SIG-M5 (cell line): Measurements from ENCODE around the gene SLC16A1.
A peak's percentile ranks its signal among the peaks of the same experiment; 100 is the strongest.
"Not testable (repeated sequence)": the region's sequence is repeated elsewhere in the genome, so short reads cannot be mapped to it uniquely, and the experiment has no call there.

Experiments
- DNase-seq: peaks from one replicate; lab custom pipeline; 2025; lab: John Stamatoyannopoulos, UW

Gene SLC16A1, protein sequence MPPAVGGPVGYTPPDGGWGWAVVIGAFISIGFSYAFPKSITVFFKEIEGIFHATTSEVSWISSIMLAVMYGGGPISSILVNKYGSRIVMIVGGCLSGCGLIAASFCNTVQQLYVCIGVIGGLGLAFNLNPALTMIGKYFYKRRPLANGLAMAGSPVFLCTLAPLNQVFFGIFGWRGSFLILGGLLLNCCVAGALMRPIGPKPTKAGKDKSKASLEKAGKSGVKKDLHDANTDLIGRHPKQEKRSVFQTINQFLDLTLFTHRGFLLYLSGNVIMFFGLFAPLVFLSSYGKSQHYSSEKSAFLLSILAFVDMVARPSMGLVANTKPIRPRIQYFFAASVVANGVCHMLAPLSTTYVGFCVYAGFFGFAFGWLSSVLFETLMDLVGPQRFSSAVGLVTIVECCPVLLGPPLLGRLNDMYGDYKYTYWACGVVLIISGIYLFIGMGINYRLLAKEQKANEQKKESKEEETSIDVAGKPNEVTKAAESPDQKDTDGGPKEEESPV

DNA sequence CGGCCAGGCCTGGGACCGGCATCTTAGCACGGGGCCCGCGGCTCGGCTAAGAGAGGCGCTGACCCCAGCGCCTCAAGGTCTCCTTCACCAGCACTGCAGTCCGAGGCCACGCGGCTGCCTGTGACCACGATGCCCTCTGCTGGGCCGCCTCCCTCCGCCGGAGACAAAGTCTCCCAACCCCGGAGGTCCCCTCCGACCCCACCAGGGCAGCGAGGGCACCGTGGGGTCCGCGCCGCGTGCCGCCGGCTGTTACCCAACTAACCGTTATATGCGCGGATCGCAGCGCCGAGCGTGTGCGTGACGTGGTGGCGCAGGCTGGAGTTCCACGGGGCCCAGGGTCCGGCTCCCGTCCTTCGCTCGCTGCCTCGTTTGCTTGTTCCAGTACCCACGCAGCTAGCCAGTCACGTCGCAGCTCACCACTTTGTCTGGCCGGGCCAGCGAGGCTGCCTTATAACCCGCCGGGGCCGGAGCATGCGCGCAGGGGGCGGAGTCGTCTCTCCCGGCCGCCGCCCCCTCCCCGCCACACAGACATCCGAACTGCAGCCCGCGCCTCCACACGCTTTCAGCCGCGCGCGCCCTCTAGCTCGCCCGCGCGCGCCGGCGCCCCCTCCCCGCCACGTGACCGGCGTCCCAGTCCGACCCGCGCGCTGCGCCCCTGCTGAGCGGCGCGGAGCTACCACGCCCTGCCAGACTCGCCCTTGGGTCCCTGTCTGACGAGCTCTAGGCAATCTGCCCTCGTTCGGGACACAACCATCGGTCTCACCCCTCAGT is at the start of gene SLC16A1:
TSS of gene SLC16A1 (minus strand) at position 424 of the 771 bp plus-strand sequence. CDS start 26,888 bp downstream, outside the sequence.
- DNase-seq, result peak; percentile 23

DNA sequence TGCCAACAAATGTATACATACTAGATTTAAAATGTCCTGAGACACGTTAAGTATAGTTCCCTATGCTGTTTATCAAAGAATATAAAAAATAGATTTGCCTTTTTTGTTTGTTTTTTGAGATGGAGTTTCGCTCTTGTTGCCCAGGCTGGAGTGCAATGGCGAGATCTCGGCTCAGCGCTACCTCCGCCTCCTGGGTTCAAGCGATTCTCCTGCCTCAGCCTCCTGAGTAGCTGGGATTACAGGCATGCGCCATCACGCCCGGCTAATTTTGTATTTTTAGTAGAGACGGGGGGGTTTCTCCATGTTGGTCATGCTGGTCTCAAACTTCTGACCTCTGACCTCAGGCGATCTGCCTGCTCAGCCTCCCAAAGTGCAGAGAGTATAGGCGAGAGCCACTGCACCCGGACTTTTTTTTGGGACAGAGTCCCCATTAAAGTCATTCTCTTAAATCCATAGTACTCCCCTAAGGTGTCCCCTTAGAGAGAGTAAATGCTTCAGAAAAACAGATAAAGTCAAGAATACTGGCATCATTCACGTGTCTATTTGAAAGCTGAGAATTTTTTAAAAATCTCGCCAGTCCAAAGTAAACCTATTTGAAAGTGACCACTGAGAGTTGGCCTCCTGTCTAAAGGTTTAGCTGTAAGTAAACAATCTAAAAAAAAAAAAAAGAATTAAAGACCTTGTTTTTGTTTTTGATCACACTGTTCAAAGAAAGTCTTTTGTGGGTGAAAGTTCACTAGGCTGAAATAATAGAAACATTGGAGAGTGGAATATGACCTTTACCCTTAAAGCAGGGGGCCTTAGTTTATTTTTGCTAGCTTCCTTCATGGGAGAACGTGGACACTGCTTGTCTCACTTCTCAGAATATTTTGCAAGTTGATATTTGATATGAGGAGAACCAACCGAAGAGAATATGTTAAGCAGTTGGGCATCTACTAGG is 48.0 kb upstream of the SLC16A1 start:
- DNase-seq, result no peak

DNA sequence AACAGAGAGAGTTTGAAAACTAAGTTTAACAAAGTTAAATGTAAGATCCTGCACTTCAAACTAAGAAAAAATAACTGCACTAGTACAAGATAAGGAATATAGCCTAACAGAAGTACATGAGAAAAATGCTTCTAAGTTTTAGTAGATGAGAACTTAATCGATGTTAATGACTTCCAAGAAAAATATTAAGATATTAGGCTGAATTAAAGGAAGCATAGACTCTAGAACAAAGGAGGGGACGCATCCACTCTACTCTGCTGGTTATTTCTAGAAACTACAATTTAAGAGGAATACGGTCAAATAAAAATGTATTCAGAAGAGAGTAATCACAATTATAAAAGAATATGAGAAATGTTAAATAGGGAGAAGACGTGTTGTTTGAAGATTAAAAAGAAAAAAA is 46.3 kb upstream of the SLC16A1 start:
- DNase-seq, result no peak

DNA sequence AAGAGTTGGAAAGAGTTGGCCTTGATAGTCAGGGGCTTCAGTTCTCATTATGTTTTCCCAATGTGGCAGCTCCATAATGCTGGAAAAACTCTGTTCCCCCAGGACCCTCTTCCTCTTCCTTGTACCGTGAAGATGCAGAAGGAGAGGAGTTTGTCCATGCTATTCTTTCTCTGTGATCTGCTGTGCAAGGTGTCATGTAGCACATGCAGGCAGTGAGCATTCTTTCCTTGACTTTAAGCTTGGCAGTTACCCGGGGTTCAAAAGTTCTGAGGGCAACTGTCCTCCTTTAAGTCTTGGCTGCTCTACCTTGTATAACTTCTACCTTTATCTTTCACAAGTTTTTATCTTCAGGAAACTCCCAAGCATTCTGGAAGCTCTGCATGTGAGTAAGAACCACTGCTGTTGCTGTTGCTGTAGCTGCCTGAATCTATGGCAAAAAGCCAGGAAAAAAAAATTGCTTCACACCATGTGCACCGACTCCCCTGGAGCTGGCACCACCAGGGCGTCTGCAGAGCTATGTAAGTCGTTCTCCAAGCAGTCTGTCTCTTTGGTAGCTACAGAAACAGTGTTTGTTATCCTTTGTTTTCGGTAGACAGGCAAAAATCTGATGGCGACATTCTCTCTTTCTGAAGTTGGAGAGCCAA is 42.7 kb upstream of the SLC16A1 start:
- DNase-seq, result no peak

DNA sequence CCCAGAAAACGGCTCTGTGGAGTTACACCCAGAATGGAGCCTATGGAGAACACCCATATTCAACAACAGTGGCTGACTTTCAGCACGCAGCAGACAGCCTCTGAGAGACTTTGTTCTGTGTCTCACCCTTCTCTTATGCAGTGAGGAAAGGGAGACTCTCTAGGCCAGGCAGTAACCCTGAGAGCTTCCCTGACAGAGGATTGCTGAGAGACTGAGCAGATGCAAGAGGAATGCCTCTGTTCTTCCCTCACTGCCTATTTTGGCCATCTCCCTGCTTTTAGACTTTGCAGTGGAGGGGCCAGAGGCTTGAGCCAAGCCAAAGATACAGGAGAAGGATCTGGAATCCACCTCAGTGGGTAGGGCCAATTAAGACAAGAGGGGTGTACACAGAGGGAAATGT is 41.8 kb upstream of the SLC16A1 start:
- no peak for DNase-seq

DNA sequence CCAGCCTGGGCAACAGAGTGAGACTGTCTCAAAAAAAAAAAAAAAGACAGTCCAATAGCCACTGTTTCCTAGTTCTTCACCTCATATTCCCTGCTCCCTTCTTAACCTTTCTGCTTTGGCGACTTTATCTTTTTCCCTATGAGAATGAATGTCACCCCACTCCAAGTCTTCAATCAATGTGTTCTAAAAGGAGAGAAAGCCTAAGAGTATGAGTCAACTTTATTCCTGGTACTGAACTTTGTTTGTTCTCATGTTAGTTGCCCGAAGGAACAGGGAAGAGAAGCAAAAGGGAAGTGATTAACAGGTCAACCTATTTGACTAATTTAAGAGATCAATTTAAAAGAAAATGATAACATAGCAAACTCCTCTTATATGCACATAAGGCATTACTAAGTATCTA is 39.9 kb upstream of the SLC16A1 start:
- DNase-seq, result no peak

DNA sequence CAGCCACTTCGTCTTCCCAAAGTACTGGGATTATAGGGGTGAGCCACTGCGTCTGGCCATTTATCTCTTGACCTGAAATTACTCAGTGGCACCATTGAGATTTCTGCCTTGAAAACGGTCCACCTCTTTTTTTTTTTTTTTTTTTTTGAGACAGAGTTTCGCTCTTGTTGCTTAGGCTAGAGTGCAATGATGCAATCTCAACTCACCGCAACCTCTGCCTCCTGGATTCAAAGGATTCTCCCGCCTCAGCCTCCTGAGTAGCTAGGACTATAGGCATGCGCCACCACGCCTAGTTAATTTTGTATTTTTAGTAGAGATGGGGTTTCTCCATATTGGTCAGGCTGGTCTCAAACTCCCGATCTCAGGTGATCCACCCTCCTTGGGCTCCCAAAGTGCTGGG is 39.0 kb upstream of the SLC16A1 start:
- DNase-seq, result not testable (repeated sequence)

DNA sequence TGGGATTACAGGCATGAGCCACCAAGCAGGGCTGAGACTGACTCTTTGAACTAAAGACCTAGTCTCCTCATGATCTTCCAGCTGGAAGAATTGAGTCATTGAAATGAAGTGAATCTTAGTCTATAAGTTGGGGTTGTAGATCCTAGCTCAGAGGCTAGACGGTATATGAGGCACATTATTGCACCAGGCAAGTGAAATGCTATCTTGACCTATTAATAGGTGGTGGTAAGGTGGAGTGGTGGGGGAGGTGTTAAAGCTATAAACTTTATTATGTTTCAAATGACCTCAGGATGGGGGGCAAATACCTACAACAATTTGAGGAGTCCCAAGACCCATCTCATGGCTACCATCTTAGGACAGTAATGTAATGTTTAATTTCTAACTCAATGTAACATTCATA is 36.8 kb upstream of the SLC16A1 start:
- no peak for DNase-seq

DNA sequence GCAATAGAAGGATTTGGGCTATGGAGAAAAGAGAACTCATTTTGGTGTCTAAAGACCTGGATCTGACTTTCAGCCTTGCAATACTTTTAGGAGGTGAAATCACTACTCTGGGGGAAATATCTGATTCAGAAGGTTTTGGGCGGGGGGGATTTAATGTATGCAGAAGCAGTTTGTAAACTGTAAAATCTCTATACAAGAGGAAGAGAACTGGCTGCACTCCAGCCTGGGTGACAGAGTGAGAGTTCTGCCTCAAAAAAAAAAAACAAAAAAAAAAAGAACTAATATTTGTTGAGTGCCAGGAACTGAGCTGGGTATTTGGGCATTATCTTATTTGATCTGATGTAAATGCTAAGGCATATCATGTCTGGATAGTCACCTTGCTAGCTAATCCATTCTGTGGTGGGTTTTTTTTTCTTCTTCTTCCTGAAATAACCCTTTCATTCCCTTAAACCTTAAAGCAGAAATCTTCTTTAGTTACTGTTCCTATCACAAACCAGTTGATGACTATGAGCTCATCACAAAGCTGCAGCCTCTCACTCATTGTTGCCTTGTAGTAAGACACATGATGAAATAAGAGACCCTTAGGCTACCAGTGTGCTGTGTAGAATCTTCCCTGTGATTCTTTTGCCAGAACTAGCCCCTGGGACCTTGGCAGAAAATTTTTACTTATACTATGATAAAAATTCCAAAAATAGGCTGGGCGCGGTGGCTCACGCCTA is 35.6 kb upstream of the SLC16A1 start:
- no peak for DNase-seq

DNA sequence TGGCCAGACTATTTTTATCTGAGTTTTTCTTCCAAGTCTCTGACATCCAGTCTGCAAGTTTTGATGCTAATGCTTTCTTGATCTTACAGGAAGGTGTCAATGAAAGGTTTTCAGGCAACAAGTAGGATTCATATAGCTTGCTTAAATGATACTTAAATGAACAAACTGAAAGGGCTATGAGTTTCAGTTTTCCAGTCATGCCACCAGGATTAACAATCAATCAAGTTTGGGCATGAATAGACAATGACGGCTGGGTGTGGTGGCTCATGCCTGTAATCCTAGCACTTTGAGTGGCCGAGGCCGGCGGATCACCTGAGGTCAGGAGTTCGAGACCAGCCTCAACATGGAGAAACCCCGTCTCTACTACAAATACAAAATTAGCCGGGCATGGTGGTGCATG is 34.3 kb upstream of the SLC16A1 start:
- DNase-seq, result no peak

DNA sequence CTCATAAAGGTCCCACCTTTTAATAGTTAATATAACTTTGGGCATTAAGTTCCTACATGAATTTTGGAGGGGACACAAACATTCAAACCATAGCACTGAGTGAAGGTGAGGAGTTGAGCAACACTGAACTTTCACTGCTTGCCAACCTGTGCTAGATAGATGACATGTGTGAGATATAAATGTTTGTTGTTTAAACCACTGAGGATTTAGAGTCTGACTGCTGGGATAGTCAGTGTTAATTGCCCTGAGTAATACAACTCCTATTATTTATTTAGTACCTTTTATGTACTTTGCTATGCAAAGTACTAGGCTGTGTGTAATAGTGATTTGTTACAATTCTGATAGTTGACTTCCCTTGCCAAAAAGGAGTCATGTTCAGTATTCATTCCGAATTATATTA is 32.4 kb upstream of the SLC16A1 start:
- DNase-seq, result no peak

DNA sequence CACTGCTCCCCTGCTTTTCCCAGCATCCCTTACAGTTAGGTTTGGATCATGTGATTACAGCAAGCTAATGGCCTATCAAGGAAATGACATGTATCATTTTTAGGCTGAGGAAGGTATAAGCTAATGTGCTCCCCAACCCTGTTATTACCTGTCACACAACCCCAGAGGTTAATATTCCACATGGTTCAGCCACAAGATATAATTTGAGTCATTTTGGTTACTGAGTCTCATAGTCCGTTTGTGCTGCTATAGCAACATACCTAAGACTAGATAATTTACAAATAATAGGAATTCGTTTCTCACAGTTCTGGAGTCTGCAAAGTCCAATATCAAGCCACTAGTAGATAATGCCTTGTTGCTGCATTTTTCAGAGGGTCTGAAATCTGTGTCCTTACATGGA is 29.1 kb upstream of the SLC16A1 start:
- no peak for DNase-seq

DNA sequence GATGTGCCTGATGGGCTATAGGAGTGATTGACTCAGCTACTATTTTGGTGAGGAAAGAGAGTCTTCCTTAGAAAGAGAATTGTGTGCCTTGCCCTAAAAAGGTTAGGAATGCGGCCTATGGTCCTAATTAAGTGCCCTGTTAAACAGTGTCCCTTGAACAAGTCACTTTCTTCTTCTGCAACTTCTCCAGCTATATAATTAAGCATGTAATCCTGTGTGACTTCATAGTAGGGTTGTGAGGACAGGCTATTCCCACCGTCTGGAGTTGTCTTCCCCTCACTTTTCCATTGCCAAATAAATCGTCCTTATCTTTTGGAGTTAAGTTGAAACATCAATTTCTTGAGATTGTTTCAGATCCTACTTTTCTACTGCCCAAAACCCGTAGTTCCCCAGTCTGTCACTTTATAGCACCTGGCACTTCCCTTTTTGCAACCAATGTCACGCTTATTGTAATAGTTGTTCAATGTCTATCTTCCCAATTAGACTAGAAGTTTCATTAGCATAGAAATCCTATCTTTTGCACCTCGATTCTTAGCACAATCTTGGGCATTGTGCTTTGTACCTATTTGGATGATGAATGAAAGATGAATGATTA is 27.6 kb upstream of the SLC16A1 start:
- no peak for DNase-seq

DNA sequence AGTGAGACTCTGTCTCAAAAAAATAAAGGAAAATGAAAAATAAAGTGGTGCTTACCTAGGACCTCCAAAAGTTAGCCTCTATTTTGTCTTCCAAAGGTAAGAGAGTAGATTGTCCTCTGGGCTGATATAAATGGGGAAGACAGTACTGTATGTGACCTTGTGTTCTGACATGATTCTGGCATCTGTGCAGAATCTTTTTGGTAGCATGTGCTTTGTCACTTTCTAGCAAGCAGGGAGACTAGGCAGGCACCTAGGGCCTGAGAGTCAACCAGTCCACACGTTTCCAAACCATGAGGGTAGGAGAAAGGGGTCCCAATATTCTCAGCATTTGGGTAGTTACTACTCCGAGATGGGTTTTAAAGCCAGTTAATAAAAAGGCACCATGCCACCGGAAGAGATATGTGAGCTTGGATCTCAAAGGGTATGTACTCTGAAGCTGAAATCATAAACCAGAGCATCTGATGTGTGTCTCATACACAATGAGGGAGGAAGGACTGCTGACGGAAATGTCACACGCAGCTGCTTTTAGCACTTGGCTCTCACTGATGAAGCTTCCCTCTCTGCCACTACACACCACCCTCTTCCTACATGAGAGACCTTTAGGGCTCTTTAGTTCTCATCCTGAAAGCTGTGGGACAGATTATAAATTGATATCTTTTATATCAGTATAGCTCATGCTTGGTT is 27.0 kb upstream of the SLC16A1 start:
- no peak for DNase-seq

DNA sequence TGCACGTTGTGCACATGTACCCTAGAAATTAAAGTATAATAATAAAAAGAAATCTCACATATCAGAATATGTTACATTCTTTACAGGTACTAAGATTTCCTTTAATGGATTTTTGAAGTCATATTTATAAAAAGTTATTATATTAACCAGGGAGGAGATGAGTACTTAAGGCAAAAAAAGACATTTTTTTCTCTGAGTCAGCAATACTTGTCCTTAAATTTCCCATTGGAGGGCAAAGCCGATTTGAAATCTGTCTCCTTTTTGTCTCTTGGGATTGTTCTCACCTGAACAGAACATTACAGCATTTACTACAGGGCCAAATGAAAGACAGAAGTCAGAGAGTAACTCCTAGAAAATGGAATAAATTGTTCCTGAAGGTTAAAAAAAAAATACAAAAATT is 26.3 kb upstream of the SLC16A1 start:
- DNase-seq, result no peak

DNA sequence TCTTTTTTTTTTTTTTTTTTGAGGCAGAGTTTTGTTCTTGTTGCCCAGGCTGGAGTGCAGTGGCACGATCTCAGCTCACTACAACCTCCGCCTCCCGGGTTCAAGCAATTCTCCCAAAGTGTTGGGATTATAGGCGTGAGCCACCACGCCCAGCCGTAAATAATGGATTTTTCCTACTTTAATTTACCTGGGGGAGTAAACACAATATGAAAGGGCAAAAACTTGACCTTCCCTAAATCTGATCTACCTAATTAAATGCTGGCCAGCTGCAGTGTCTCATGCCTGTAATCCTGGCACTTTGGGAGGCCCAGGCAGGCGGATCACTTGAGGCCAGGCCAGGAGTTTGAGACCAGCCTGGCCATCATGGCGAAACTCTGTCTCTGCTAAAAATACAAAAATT is 25.8 kb upstream of the SLC16A1 start:
- DNase-seq, result not testable (repeated sequence)

DNA sequence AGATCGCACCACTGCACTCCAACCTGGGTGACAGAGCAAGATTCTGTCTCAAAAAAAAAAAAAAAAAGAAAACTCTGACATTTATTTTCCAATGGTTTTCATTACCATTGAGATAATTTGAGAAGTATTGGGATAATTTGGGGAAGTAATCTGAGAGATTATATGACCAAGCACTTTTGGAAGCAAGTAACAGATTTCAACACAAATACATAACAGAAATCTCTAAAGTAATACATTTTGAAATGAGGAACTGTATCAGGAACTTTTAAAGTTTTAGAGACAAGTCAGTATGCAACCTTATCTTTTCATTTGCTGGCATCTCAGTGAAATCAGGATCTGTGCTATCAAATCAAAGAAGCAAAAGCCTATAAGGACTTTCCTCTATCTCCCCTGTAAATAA is 25.4 kb upstream of the SLC16A1 start:
- DNase-seq, result no peak

DNA sequence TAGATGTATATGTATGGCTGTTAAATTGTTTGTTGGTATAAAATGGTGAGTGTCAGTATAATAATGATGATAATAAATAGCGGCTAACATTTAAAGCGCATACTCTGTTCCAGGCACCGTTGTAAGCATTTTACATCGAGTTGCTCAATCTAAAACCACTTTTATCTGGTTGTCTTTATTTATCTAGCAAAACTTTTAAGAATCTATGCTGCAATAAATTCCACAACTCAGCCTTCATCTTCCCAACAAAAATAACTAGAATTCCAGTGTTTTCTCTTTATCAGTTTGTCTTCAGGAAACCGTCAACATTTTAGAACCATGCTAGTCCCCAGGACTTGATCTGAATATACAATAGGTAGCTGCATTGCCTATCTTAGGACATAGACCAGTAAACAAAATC is 19.3 kb upstream of the SLC16A1 start:
- DNase-seq, result no peak

DNA sequence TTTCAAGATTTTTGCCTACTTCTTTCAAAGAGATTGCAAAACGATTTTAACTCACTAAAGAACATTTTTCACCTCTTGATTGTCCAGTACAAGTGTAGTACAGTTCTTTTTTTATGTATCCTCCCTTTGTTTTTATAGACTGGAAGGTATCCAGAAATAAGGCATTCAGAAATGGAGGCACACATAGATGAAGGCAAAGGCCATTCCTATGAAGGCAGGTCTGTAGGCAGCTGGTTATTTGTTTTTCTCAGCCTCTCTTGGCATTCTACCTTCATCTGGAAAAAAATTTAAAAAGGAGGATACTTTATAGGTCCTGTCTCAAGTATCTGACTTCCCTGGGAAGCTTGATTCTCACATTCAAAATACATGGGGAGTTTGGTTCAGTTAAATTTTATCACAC is 18.6 kb upstream of the SLC16A1 start:
- DNase-seq, result no peak

DNA sequence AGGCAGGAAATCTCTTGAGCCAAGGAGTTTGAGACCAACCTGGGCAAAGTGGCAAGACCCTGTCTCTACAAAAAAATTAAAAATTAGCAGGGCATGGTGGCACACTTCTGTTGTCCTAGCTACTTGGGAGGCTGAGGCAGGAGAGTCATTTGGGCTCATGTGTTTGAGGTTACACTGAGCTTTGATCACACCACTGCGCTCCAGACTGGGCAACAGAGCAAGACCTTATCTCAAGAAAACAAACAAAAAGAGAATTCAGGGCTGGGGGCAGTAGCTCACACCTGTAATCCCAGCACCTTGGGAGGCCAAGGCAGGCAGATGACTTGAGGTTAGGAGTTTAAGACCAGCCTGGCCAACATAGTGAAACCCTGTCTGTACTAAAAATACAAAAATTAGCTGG is 17.8 kb upstream of the SLC16A1 start:
- no peak for DNase-seq
